HG03175 (cell line): ENCODE results near the gene NLGN3.

Experiments
- ATAC-seq: cut with Tn5 transposase; IDR thresholded peaks from one replicate; pipeline ENCODE4 v1.9.1; 2021; ENCODE audit warnings: mild to moderate bottlenecking, moderate library complexity; ENCODE audit not compliant: unreplicated experiment

NLGN3 gene

DNA sequence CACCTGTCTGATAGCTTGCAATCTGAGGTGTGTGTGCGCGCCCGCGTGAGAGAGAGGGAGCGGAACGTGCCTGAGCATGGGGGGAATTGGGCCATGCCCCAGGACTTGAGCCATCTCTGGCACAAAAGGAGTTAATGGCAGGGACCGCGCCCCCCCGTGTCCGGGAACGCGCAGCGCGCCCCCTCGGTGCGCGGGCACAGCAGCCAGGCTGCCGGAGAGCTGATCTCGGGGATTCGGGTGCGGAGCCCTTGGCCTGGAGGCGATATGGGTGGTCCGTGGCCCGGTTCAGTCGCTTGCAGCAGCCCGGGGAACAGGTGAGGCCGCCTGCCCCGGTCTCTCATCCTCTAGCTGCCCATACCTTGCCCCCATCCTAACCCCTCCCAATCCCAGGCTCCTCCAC, at the start of gene NLGN3:
Gene NLGN3 (plus strand): TSS at position 191 of the 400 bp plus-strand sequence. CDS start 2,909 bp downstream, outside the sequence.
- no peak for ATAC-seq

DNA sequence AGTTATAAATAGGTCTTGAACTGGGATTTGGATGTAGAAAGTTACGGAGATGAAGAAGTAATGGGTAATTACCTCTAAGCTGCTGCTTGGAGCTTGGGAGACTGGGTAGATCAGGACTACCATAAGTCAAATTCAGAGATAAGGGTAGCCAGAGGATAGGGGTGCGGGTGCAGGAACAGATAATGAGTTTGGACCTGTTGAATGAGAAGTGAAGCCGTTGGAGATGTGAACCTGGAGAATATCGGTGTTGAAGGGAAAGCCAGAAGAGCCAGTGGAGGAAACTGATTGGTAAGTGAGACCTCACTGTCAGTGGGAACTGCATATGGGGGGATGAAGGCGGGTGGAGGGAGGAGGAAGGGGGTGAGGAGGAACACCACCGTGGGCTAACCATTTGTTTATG, 49.6 kb upstream of the NLGN3 start:
- no peak for ATAC-seq

DNA sequence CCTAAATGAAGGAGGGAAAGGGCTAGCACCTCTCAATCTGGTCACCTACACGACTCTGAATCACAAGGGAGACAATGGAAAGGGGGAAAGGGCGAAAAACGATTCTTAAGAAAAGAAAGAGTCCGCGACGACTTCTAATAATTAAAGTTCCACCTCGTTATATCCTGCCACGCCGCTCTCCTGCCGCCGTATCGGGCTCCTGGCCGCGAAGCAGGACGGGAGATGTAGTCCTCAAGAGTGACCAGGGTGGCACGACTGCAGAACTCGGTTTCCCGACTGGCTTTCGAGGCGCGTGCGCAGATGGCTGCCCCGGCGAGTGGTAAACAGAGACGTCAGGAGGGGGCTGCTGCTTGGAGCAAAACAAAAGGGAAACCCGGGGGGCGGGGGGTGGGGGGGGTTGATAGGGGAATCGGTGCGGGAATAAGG, 49.1 kb upstream of the NLGN3 start, which contains the start of gene FOXO4:
Gene FOXO4 (plus strand): TSS at position 297 of the 426 bp plus-strand sequence. CDS start 678 bp downstream, outside the sequence.
- ATAC-seq: peak; percentile 96

DNA sequence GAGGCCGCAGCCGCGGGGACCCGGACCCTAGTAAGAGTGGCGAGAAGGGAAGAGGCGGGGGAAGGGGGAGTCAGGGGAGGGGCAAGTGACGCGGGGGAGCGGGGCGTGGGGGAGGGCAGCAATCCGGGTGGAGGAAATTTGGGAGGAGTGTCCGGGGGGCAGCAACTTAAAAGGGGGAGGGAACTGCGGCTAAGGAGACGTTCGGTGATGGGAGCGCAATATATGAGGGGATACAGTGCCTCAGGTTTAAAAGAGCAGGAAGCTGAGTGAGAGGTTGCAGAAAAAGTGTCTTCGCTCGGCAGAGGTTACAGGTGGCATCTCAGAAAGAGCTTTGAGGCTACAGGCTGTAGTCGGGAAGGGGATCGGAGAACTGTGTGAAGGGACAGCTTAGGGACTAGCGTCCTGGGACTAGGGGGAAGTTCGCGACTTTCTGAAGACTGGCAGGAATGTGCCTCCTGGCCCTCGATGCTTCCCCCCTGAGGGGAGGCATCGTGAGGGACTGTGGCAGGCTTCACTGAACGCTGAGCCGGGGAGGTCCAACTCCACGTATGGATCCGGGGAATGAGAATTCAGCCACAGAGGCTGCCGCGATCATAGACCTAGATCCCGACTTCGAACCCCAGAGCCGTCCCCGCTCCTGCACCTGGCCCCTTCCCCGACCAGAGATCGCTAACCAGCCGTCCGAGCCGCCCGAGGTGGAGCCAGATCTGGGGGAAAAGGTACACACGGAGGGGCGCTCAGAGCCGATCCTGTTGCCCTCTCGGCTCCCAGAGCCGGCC, 48.5 kb upstream of the NLGN3 start:
- peak; percentile 25 for ATAC-seq

DNA sequence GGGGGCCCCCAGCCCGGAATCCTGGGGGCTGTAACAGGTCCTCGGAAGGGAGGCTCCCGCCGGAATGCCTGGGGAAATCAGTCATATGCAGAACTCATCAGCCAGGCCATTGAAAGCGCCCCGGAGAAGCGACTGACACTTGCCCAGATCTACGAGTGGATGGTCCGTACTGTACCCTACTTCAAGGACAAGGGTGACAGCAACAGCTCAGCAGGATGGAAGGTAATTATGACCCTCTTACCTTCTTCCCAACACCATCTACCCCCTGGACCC, 47.9 kb upstream of the NLGN3 start:
- ATAC-seq: no peak

DNA sequence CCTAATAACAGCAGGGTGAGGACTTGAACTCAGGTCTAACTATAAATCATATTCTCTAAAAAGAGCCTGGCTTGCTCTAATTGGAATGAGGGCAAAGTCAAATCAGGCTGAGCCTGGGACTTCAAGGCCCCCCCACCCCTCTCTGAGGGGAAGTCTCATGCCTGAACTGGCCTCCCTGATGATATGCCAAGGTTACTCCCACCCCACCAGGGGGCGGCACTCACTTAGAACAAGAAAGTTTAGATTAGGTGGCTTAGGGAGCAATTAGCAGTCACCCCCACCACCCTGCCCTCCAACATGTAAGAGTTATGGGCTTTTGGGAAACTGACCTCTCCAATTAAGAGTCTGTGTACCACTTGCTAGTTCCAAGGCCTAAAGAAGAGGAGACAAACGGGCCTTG, 46.3 kb upstream of the NLGN3 start:
- ATAC-seq: peak; percentile 44

DNA sequence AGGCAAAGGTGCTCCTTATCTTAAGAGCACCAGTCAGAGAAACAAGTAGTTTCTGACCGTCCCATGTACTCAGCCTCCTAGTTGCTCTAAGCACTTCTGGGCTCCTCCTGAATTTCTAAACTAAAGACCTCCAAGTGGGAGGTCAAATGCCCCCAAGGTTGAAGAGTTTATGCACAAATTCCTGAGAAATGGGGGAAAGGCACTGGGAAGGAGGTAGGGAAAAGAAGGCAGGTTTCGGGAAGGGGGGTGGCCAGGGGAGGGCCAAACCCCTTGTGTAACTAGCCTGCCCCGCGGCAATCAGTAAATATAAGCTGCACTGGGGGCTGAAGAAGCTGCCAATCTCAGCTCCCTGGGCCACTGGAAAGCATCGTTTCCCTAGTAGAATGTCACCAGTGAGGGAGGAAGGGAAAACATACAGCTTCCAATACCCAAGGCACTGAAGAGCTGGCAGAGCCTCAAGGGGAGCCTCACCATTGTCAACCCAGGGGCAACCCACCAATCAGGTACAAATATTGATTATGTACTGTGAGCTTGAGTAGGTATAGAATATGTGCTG, 45.6 kb upstream of the NLGN3 start:
- ATAC-seq: no peak

DNA sequence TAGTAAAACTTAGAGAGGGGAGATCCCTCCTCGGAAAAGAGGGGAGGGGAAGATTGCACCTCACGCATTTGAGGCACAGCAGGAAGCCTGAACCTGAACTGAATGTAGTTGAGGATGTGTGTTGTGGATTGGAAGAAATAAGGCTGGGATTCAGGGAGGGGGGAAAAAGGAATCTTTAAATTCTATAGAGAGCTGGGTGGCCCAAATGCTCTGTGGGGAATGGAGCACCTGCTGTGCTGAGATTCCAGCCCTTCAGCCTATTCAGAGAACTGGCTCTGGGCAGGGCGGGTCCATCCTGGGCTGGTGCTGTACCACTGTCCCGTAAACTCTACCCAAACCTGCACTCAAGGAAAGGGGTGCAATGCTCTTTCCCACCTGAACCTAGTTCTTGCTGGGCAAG, 44.9 kb upstream of the NLGN3 start:
- ATAC-seq: no peak

DNA sequence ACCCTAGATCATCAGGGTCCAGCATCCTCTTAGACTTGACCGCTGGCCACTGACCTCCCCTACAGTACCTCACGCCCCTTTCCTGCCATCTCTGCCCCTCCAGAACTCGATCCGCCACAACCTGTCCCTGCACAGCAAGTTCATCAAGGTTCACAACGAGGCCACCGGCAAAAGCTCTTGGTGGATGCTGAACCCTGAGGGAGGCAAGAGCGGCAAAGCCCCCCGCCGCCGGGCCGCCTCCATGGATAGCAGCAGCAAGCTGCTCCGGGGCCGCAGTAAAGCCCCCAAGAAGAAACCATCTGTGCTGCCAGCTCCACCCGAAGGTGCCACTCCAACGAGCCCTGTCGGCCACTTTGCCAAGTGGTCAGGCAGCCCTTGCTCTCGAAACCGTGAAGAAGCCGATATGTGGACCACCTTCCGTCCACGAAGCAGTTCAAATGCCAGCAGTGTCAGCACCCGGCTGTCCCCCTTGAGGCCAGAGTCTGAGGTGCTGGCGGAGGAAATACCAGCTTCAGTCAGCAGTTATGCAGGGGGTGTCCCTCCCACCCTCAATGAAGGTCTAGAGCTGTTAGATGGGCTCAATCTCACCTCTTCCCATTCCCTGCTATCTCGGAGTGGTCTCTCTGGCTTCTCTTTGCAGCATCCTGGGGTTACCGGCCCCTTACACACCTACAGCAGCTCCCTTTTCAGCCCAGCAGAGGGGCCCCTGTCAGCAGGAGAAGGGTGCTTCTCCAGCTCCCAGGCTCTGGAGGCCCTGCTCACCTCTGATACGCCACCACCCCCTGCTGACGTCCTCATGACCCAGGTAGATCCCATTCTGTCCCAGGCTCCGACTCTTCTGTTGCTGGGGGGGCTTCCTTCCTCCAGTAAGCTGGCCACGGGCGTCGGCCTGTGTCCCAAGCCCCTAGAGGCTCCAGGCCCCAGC, 43.8 kb upstream of the NLGN3 start:
- no peak for ATAC-seq

DNA sequence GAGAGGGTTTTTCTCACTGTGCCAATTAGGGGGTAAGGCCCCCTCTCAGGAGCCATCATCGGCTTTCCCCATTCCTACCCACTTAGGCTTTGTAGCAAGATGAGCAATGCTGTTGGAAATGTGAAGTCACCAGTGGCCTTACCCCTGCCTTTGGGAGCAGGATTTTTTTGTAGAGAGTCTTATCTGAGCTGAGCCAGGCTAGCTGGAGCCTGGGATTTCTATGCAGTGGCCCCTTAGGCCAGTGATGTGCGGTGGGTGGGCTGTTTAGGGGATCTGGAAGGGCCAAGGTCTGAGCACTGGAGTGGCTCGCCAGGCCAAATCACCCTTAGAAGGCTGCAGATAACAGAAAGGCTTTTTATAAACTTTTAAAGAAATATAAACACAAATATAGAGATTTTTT, 42.3 kb upstream of the NLGN3 start:
- ATAC-seq: no peak

DNA sequence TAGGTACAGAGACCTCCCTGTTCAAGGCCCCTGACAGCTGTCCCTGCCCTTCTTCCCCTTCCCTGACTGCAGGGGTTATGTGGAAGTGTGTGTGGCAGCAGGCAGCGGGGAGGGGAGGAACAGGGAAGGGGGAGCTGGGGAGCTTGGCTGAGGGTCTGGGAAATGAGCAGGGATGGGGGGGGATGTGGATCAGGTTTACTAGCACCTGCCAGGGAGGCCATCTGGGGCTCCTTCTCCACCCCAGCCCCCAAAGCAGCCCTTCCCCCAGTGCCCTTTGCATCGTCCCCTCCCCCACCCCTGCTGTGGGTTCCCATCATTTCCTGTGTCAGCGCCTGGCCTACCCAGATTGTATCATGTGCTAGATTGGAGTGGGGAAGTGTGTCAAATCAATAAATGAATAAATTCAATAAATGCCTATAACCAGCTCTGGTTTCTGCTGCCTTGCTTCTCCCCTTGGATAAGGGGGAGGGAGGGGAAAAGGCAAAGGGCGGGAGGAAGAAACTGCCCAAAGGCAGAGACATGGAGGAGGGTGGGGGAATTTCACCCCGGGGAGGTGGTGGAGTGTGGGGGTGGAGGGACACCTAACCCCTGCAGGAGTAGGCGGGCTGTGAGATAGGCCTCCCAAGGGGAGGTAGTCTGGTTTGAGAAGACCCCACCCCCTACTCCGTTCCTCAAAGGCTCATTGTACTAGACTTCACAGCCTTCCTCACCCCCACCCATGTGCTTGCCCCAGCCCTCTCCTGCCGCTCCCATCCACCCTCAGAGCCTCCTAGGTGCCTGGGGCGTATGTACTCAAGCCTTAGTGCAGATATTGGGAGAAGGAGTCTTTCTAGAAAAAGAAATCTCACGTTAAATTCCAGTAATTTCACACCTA, 41.3 kb upstream of the NLGN3 start:
- ATAC-seq: no peak

DNA sequence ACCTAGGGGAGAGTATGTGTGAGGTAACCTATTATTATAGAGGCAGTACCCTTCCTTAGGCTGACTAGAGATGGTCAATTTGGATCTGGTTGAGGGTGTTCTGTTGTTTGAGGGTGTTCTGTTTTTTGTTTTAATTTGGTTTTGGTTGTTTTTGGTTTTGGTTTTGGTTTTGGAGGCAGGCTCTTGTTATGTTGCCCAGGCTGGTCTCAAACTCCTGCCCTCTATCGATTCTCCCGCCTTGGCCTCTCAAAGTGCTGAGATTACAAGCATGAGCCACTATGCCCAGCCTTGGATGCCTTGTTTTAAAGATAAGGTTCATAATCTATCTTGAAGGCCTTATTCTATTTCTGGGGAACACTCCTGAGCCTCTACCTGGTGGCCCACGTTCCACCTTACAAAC, 39.0 kb upstream of the NLGN3 start:
- ATAC-seq: no peak

DNA sequence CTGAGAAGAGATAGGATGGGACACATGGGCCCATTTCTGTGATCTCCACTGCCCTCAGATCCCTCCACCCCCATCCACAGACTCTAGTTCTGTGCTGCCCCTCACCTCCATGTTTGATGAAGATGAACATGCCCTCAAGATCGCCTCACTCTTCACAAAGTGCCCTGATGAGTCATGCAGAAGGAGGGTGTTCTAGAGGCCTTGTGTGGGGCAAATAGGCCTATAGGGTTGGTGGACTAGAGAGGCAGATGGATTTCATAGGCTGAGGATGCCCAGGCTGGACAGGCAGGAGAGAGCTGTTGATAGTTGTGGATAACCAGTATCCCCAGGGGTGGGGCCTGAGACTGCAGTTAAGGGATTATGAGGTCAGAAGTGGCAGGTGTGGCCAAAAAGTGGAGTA, 38.2 kb upstream of the NLGN3 start, which contains the start of gene CXorf65:
Gene CXorf65 (minus strand): TSS at position 314 of the 400 bp plus-strand sequence. CDS start 184 bp downstream, at position 130.
- ATAC-seq: no peak

DNA sequence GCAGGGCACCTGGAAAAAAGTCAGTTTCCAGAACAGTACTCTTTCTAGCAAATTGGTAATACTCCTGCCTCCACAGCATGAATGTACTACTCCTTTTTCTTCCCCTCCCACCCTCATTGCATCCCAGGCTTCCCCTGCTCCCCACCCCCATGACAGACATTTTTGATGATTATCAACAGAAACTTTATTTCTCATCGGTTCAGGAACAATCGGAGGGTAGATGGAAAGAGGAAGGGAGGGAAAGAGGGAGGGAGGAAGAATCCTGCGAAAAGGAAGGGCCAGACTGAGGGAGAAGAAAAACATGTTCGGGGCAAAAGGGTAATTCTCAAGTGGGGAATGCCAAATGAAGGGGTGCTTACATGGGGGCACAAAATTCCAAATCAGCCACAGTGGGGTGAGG, 37.4 kb upstream of the NLGN3 start:
- ATAC-seq: no peak

DNA sequence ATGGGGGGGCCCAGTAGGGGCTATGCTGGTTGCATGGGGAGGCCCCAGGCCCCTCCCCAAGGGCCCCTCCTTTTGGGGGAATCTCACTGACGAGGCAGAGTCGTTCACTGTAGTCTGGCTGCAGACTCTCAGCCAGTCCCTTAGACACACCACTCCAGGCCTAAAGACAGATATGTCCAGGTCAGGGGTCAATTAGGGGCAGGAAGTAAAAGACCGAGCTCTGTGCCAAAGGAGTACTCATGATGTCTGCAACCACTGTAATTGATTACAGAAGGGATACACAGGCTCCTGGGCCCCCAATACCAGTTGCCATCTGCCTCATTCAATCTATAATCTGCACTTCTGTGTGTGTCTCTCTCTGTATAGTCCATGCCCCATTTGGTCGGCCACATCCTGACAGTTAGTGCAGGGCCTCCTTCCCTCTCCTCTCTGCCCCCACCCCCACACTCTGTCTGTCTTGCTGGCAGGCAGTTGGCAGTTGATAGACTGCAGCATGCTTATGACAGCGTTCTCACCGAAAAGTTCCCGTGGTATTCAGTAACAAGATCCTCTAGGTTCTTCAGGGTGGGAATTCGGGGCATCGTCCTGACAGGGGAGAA, 36.8 kb upstream of the NLGN3 start:
- no peak for ATAC-seq

DNA sequence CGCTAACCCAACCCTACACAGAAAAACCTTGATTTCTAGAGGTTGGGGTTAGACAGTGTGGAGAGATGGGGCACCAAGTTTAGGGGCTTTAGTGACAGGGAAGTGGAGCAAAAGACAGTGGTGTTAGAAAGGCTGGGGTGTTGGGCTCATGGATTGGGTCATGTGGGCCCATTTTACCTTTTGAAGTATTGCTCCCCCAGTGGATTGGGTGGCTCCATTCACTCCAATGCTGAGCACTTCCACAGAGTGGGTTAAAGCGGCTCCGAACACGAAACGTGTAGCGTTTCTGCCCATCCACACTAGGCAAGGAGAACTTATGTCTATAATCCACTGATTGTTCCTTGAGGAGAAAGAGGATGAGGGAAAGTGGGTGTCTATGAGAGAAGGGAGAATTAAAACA, 35.6 kb upstream of the NLGN3 start:
- ATAC-seq: no peak

DNA sequence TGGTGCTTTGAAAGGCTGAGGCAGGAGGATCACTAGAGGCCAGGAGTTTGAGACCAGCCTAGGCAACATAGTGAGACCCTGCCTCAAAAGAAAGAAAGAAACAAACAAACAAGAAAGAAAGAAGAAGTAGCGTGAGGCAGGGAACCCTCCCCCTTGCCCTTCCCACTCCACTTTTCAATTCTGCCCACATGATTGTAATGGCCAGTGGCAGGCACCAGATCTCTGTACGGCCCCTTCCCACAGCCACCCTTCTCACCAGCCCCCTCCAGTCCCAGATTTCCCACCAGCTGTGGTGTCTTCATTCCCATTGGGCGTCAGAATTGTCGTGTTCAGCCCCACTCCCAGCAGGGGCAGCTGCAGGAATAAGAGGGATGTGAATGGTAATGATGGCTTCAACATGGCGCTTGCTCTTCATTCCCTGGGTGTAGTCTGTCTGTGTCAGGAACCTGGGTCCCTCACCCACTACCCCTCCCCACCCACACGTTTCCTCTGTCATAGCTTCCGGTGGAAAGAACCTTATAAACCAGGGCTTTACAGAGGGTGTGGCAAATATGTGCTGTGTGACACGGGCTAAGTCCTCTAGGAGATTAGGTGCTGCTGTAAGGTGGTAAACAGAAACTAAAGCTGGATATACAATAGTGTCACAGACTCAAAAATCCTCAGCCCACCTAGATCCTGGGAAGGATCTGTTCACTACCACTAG, 33.3 kb upstream of the NLGN3 start, which contains the start of gene IL2RG:
Gene IL2RG (minus strand): TSS at position 437 of the 703 bp plus-strand sequence. CDS start 38 bp downstream, at position 399.
- peak; percentile 89 for ATAC-seq

DNA sequence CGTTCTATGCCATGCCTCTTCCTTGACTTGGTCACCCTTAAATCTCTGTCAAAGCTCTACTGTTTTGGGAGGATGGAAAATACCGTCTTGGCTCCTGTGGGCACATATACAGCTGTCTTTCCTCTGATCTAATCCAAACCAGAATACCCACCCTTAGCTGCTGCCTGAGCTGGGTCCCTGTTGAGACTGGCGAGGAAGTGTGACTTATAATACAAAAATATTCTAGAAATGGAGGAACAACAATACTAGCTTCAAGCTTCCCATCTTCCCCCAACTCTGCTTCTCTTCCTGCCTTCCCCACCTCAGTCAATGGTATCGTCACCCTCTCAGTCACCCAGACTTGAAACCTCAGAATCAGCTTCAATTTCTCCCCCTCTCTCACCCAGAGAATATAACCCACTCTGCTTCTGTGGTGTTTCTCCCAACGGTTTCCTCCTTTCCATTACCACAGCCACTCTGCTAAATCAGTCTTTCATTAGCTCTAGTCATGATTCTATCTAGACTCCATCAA, 32.7 kb upstream of the NLGN3 start:
- ATAC-seq: peak; percentile 20

DNA sequence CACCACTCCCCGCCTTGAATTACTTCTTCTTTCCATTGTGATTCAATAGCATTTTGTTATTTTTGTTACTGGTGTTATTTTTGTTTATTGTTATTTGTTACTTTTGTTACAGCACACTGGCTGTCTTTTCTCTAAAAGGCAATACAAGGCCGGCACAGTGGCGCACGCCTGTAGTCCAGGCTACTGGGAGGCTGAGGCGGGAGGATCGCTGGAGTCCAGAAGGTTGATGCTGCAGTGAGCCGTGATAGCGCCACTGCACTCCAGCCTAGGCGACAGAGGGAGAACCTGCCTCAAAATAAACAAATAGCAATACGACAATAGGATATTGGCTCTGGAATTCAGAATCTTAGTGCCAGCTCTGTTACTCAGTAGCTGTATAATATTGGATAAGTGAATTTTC, 27.3 kb upstream of the NLGN3 start:
- ATAC-seq: no peak
